Islet of Langerhans (tissue), 1 donor: ENCODE measurements around the gene DPYSL5.

Experiments
- FAIRE-seq: peaks from one replicate; lab custom pipeline; 2011; peaks lifted over from hg19 to GRCh38; lab: Jason Lieb, UNC

Gene DPYSL5

GRCh38 chr2:26933431-26934334 is 85.8 kb downstream of the DPYSL5 start:
- no peak for FAIRE-seq

GRCh38 chr2:26934335-26934724 is 86.4 kb downstream of the DPYSL5 start:
- no peak for FAIRE-seq

- no peak for FAIRE-seq
Measured at GRCh38 chr2:26934985-26935384, 87.1 kb downstream of the DPYSL5 start.

- FAIRE-seq: no peak
Measured at GRCh38 chr2:26936855-26937254, 88.9 kb downstream of the DPYSL5 start.

- FAIRE-seq: no peak
Measured at GRCh38 chr2:26938399-26939118, 90.6 kb downstream of the DPYSL5 start.

GRCh38 chr2:26940001-26940400 is 92.1 kb downstream of the DPYSL5 start:
- no peak for FAIRE-seq

GRCh38 chr2:26941486-26941885 is 93.6 kb downstream of the DPYSL5 start:
- FAIRE-seq: no peak

- peak; percentile 41 for FAIRE-seq
Measured at GRCh38 chr2:26942543-26943295, 94.8 kb downstream of the DPYSL5 start.

- no peak for FAIRE-seq
Measured at GRCh38 chr2:26945991-26946750, 98.2 kb downstream of the DPYSL5 start.

- FAIRE-seq: no peak
Measured at GRCh38 chr2:26946841-26947784, 99.2 kb downstream of the DPYSL5 start.

- FAIRE-seq: no peak
Measured at GRCh38 chr2:26948800-26949199, 100.9 kb downstream of the DPYSL5 start.

GRCh38 chr2:26950246-26950645 is 102.3 kb downstream of the DPYSL5 start:
- no peak for FAIRE-seq

- no peak for FAIRE-seq
Measured at GRCh38 chr2:26951236-26951635, 103.3 kb downstream of the DPYSL5 start.

GRCh38 chr2:26952374-26952773 is 104.4 kb downstream of the DPYSL5 start:
- no peak for FAIRE-seq

GRCh38 chr2:26954135-26954534 is 106.2 kb downstream of the DPYSL5 start:
- no peak for FAIRE-seq

GRCh38 chr2:26957041-26957440 is 109.1 kb downstream of the DPYSL5 start:
- no peak for FAIRE-seq

GRCh38 chr2:26957534-26957933 is 109.6 kb downstream of the DPYSL5 start:
- no peak for FAIRE-seq

GRCh38 chr2:26959331-26959730 is 111.4 kb downstream of the DPYSL5 start:
- FAIRE-seq: no peak

- no peak for FAIRE-seq
Measured at GRCh38 chr2:26964446-26965130, 116.7 kb downstream of the DPYSL5 start.

GRCh38 chr2:26968001-26968400 is 120.1 kb downstream of the DPYSL5 start:
- no peak for FAIRE-seq
